Measurements from ENCODE around the gene SLC45A2. TPM values are rescaled to one million over a fixed set of nuclear protein-coding genes. Genes with fewer than 3 reads are reported as not detected.
"Not testable (repeated sequence)": the region's sequence is repeated elsewhere in the genome, so short reads cannot be mapped to it uniquely, and the experiment has no call there.

The SLC45A2 gene
- total and polyA plus RNA-seq, 9 of the 15 experiments (the other 6 are each of a cell fraction or from before 2014, with no cell fraction given) = 0.03 to 0.29 (median 0.14) TPM; not detected in 4

DNA sequence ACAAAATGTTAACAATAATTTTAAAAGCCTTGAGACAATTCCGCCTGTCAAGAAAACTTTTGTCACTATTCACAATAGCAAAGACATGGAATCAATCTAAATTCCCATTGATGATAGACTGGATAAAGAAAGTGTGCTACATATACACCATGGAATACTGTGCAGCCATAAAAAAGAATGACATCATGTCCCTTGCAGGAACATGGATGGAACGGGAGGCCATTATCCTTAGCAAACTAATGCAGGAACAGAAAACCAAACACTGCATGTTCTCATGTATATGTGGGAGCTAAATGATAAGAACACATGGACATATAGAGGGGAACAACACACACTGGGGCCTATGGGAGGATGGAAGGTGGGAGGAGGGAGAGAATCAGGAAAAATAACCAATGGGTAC, 46.1 kb upstream of the SLC45A2 start:
- 46% methylated on average over 2 of the region's 2 CpGs for WGBS (ENCODE audit: insufficient coverage, low coverage, missing lambda C conversion rate)
- H4K20me1 ChIP-seq (replicated peaks; ENCODE audit: control insufficient read depth, insufficient read depth, low read length); H2AFZ ChIP-seq (ENCODE audit: low read depth, low read length); POLR2A ChIA-PET; H3K4me1 ChIP-seq (replicated peaks in 1 of 2; ENCODE audit: control insufficient read depth in 2 of 2, insufficient read depth in 2 of 2, low read length in 2 of 2); H3K9me3 ChIP-seq (replicated peaks; ENCODE audit: control insufficient read depth, insufficient read depth, low read depth, low read length); H3K27ac ChIP-seq (ENCODE audit: extremely low read depth, low read depth, low read length); H3K9me1 ChIP-seq (ENCODE audit: control insufficient read depth, insufficient read depth, low read length); ATAC-seq; H3K36me3 ChIP-seq (ENCODE audit: control insufficient read depth, insufficient read depth, low read length); BruUV-seq (replicated peaks); FAIRE-seq; H3K4me3 ChIP-seq; in situ Hi-C loops (cut with MboI); DNase-seq (ENCODE audit: extremely low read depth in 1 of 4, low spot score in 3 of 4); intact Hi-C loops (cut with micrococcal nuclease); H3K27me3 ChIP-seq (ENCODE audit: control insufficient read depth in 2 of 2, insufficient read depth in 2 of 2, low read length in 2 of 2); CTCF ChIA-PET (ENCODE audit: low intra/inter-chr PET ratio); H3K79me2 ChIP-seq (ENCODE audit: control insufficient read depth, insufficient read depth, low read length); H3K9ac ChIP-seq (ENCODE audit: insufficient read depth in 1 of 2, low read depth in 2 of 2, low read length in 2 of 2); H3K4me2 ChIP-seq (ENCODE audit: insufficient read depth, low read length): not testable (repeated sequence)

GRCh38 chr5:34030048-34030447, 45.6 kb upstream of the SLC45A2 start:
- Histone ChIP-seq H3K4me1 (replicated peaks in 1 of 2; ENCODE audit: control insufficient read depth in 2 of 2, insufficient read depth in 2 of 2, low read length in 2 of 2) (no peaks in the 10 kb centered on the region), H4K20me1 (replicated peaks; ENCODE audit: control insufficient read depth, insufficient read depth, low read length) (no peaks in the 10 kb centered on the region), H3K36me3 (ENCODE audit: control insufficient read depth, insufficient read depth, low read length) (no peaks in the 10 kb centered on the region), H3K4me2 (ENCODE audit: insufficient read depth, low read length) (no peak overlapping the region), H3K9me1 (ENCODE audit: control insufficient read depth, insufficient read depth, low read length) (no peaks in the 10 kb centered on the region), H3K79me2 (ENCODE audit: control insufficient read depth, insufficient read depth, low read length) (no peaks in the 10 kb centered on the region), H3K9me3 (replicated peaks; ENCODE audit: control insufficient read depth, insufficient read depth, low read depth, low read length) (no peaks in the 10 kb centered on the region), H3K27me3 (ENCODE audit: control insufficient read depth in 2 of 2, insufficient read depth in 2 of 2, low read length in 2 of 2) (no peaks in the 10 kb centered on the region), H3K4me3 (no peak overlapping the region), H2AFZ (ENCODE audit: low read depth, low read length) (no peak overlapping the region), H3K9ac (ENCODE audit: insufficient read depth in 1 of 2, low read depth in 2 of 2, low read length in 2 of 2) (no peak overlapping the region), H3K27ac (ENCODE audit: extremely low read depth, low read depth, low read length) (no peak overlapping the region)
- DNase-seq (ENCODE audit: extremely low read depth in 1 of 4, low spot score in 3 of 4) = no peak
- ChIA-PET POLR2A (no interaction called here), CTCF (ENCODE audit: low intra/inter-chr PET ratio) (no interaction called here)
- in situ Hi-C loops (cut with MboI) (no loop called here), intact Hi-C loops (cut with micrococcal nuclease) (no loop called here)
- BruUV-seq (replicated peaks) = no TSS peak
- WGBS (ENCODE audit: insufficient coverage, low coverage, missing lambda C conversion rate) = 18% methylated on average over 1 of the region's 1 CpG
- no peak for ATAC-seq
- FAIRE-seq = no peak
- TF ChIP-seq ZNF75A (CRISPR knock-in tag; IDR thresholded peaks at IDR 0.05) = no peak
- no peak for TF ChIP-seq MXI1 (IDR thresholded peaks at IDR 0.05; ENCODE audit: low read depth, low read length)
- TF ChIP-seq TSHZ1 (CRISPR knock-in tag; IDR thresholded peaks at IDR 0.05) = no peak

Measured in K562 (cell line).